Activated CD4-positive, alpha-beta T cell treated with anti-CD3 and anti-CD28 coated beads for 36 hours (primary cell): ENCODE data around the gene C3orf62. TPM values are rescaled to one million over a fixed set of nuclear protein-coding genes. Genes with fewer than 3 reads are reported as not detected.
A peak's percentile ranks its signal among the peaks of the same experiment; 100 is the strongest.

Experiments used
- ATAC-seq: fragments of 200-7000 bp; cut with Tn5 transposase; one replicate; pipeline ENCODE4 v1.10.0; 2021; ENCODE audit warnings: mild to moderate bottlenecking, moderate library complexity
- CTCF ChIA-PET: fragments of 350-600 bp; sonication (Branson Sonifier 250); formaldehyde crosslinking; loops from one replicate; lab custom pipeline; 2021; ENCODE audit warnings: antibody characterized with exemption; lab: Charles Lee
- POLR2A ChIA-PET: fragments of 350-600 bp; sonication (Branson Sonifier 250); formaldehyde crosslinking; loops from one replicate; lab custom pipeline; 2021; ENCODE audit warnings: antibody characterized with exemption, inconsistent platforms; lab: Charles Lee
- DNase-seq: peaks from one replicate; pipeline ENCODE4 v3.0.0-alpha.2; 2020
- H3K27ac Mint-ChIP-seq: one replicate; pipeline ENCODE4 v1.8.0; 2021; ENCODE audit warnings: mixed read lengths
- H3K27me3 Mint-ChIP-seq: one replicate; pipeline ENCODE4 v1.8.0; 2021; ENCODE audit warnings: mixed read lengths
- H3K36me3 Mint-ChIP-seq: one replicate; pipeline ENCODE4 v1.8.0; 2021; ENCODE audit warnings: low read depth, mixed read lengths
- H3K4me1 Mint-ChIP-seq: one replicate; pipeline ENCODE4 v1.8.0; 2021; ENCODE audit warnings: mixed read lengths
- H3K4me3 Mint-ChIP-seq: one replicate; pipeline ENCODE4 v1.8.0; 2021; ENCODE audit warnings: mild to moderate bottlenecking, moderate library complexity, mixed read lengths
- H3K9me3 Mint-ChIP-seq: one replicate; pipeline ENCODE4 v1.8.0; 2021; ENCODE audit warnings: low read depth, mixed read lengths
- intact Hi-C, 2 experiments: fragments of 100-400 bp; cut with DNase I in 1 of 2; cut with micrococcal nuclease in 1 of 2; formaldehyde crosslinking; loops; one replicate each; pipeline versions ENCODE4 v1.14.2 to v1.15.1; 2022 to 2024; cut with DNase I, micrococcal nuclease
- total RNA-seq, 2 experiments: library from RNA; stranded (reverse); gene quantifications; one replicate each; pipeline ENCODE4 v1.2.3, GENCODE V29; 2021

The C3orf62 gene
- total RNA-seq, 2 experiments from 2014 or later = 3.7 to 3.9 TPM

- H3K36me3 Mint-ChIP-seq = peaks cover 10% of the 10 kb centered on the region
- no peak overlapping the region for H3K27ac Mint-ChIP-seq
- DNase-seq = no peak
- H3K4me3 Mint-ChIP-seq = no peak overlapping the region
- no peaks in the 10 kb centered on the region for H3K27me3 Mint-ChIP-seq
- no peak for ATAC-seq
- ChIA-PET POLR2A (no interaction called here), CTCF (interaction anchor here (0.9 kb wide), 1 partner anchor 17 kb away, joined by 4 read pairs; no protein-coding TSS in a partner anchor)
- no peaks in the 10 kb centered on the region for H3K9me3 Mint-ChIP-seq
- H3K4me1 Mint-ChIP-seq = peaks cover 5% of the 10 kb centered on the region
- intact Hi-C loops = no loop called here
Observed at GRCh38 chr3:49269443-49270155, 7.4 kb downstream of the C3orf62 start.

GRCh38 chr3:49266410-49267095, 10.5 kb downstream of the C3orf62 start:
- intact Hi-C loops = no loop called here
- ATAC-seq = no peak
- Mint-ChIP-seq H3K4me3 (no peak overlapping the region), H3K4me1 (no peaks in the 10 kb centered on the region), H3K9me3 (no peaks in the 10 kb centered on the region), H3K27me3 (no peaks in the 10 kb centered on the region), H3K27ac (no peak overlapping the region), H3K36me3 (peaks cover 7% of the 10 kb centered on the region)
- CTCF ChIA-PET = interaction anchor here (0.7 kb wide), 1 partner anchor 134 kb away, joined by 4 read pairs; the partner anchor contains the start of gene LAMB2
- DNase-seq = no peak
- POLR2A ChIA-PET = interaction anchor here (0.6 to 0.7 kb wide), 3 partner anchors 18 to 352 kb away, joined by 4 to 5 read pairs (median 4); no protein-coding TSS in a partner anchor

GRCh38 chr3:49265661-49266386, 11.2 kb downstream of the C3orf62 start:
- ChIA-PET CTCF (no interaction called here), POLR2A (no interaction called here)
- Mint-ChIP-seq H3K27me3 (no peaks in the 10 kb centered on the region), H3K9me3 (no peaks in the 10 kb centered on the region), H3K4me3 (no peak overlapping the region), H3K4me1 (peaks cover 6% of the 10 kb centered on the region), H3K27ac (no peak overlapping the region), H3K36me3 (peaks cover 3% of the 10 kb centered on the region)
- no peak for DNase-seq
- intact Hi-C loops = no loop called here
- no peak for ATAC-seq

GRCh38 chr3:49263159-49263889, 13.7 kb downstream of the C3orf62 start:
- DNase-seq (no peak), ATAC-seq (no peak)
- Mint-ChIP-seq H3K27me3 (no peaks in the 10 kb centered on the region), H3K9me3 (no peaks in the 10 kb centered on the region), H3K36me3 (no peaks in the 10 kb centered on the region), H3K27ac (no peak overlapping the region), H3K4me3 (no peak overlapping the region), H3K4me1 (peaks cover 9% of the 10 kb centered on the region)
- POLR2A ChIA-PET = no interaction called here
- intact Hi-C loops = no loop called here
- CTCF ChIA-PET = interaction anchor here (1.3 kb wide), 1 partner anchor 163 kb away, joined by 5 read pairs; no protein-coding TSS in a partner anchor

GRCh38 chr3:49260806-49261324, 16.2 kb downstream of the C3orf62 start:
- ChIA-PET POLR2A (interaction anchor here (0.5 kb wide), 1 partner anchor 250 kb away, joined by 3 read pairs; no protein-coding TSS in a partner anchor), CTCF (no interaction called here)
- Mint-ChIP-seq H3K4me3 (no peak overlapping the region), H3K9me3 (no peaks in the 10 kb centered on the region), H3K27me3 (no peaks in the 10 kb centered on the region), H3K27ac (peak overlapping the region; percentile 20), H3K36me3 (no peaks in the 10 kb centered on the region), H3K4me1 (peaks cover 9% of the 10 kb centered on the region)
- intact Hi-C loops = no loop called here
- DNase-seq (no peak), ATAC-seq (peak; percentile 74)

- Mint-ChIP-seq H3K36me3 (no peaks in the 10 kb centered on the region), H3K27ac (no peak overlapping the region), H3K4me1 (peaks cover 9% of the 10 kb centered on the region), H3K4me3 (no peak overlapping the region), H3K27me3 (no peaks in the 10 kb centered on the region), H3K9me3 (no peaks in the 10 kb centered on the region)
- DNase-seq = no peak
- intact Hi-C loops = no loop called here
- POLR2A ChIA-PET = no interaction called here
- ATAC-seq = no peak
- CTCF ChIA-PET = interaction anchor here (0.7 kb wide), 1 partner anchor 87 kb away, joined by 3 read pairs; no protein-coding TSS in a partner anchor
Observed at GRCh38 chr3:49257187-49257586, 19.8 kb downstream of the C3orf62 start.

GRCh38 chr3:49255718-49256511, 21.1 kb downstream of the C3orf62 start:
- H3K9me3 Mint-ChIP-seq = no peaks in the 10 kb centered on the region
- no peak overlapping the region for H3K27ac Mint-ChIP-seq
- H3K36me3 Mint-ChIP-seq = no peaks in the 10 kb centered on the region
- H3K4me3 Mint-ChIP-seq = no peak overlapping the region
- ATAC-seq (no peak), DNase-seq (no peak)
- intact Hi-C loops = no loop called here
- ChIA-PET POLR2A (no interaction called here), CTCF (interaction anchor here (1.0 kb wide), 1 partner anchor 69 kb away, joined by 3 read pairs; no protein-coding TSS in a partner anchor)
- H3K4me1 Mint-ChIP-seq = peaks cover 4% of the 10 kb centered on the region
- no peaks in the 10 kb centered on the region for H3K27me3 Mint-ChIP-seq

- no peaks in the 10 kb centered on the region for H3K27me3 Mint-ChIP-seq
- H3K4me3 Mint-ChIP-seq = no peak overlapping the region
- no peaks in the 10 kb centered on the region for H3K4me1 Mint-ChIP-seq
- ChIA-PET POLR2A (no interaction called here), CTCF (interaction anchor here (0.7 to 1.0 kb wide), 3 partner anchors 13 to 68 kb away, joined by 3 to 4 read pairs (median 3); no protein-coding TSS in a partner anchor)
- H3K36me3 Mint-ChIP-seq = no peaks in the 10 kb centered on the region
- ATAC-seq (peak; percentile 12), DNase-seq (no peak)
- no peaks in the 10 kb centered on the region for H3K9me3 Mint-ChIP-seq
- H3K27ac Mint-ChIP-seq = no peak overlapping the region
- intact Hi-C loops = no loop called here
Observed at GRCh38 chr3:49255112-49255511, 21.9 kb downstream of the C3orf62 start.

- no peak overlapping the region for H3K4me3 Mint-ChIP-seq
Observed at GRCh38 chr3:49253512-49253911, 23.5 kb downstream of the C3orf62 start.

GRCh38 chr3:49248840-49249227, 28.2 kb downstream of the C3orf62 start:
- Mint-ChIP-seq H3K27me3 (no peaks in the 10 kb centered on the region), H3K36me3 (no peaks in the 10 kb centered on the region), H3K4me3 (no peak overlapping the region), H3K27ac (no peak overlapping the region), H3K9me3 (no peaks in the 10 kb centered on the region), H3K4me1 (no peaks in the 10 kb centered on the region)
- ChIA-PET CTCF (interaction anchor here (0.7 kb wide), 1 partner anchor 343 kb away, joined by 3 read pairs; no protein-coding TSS in a partner anchor), POLR2A (no interaction called here)
- no peak for ATAC-seq
- intact Hi-C loops = no loop called here
- DNase-seq = no peak

More at GRCh38 chr3:49253512-49253911, 23.5 kb downstream of the C3orf62 start:
- H3K27ac Mint-ChIP-seq = no peak overlapping the region
- no peaks in the 10 kb centered on the region for H3K27me3 Mint-ChIP-seq
- H3K36me3 Mint-ChIP-seq = no peaks in the 10 kb centered on the region
- ChIA-PET POLR2A (no interaction called here), CTCF (no interaction called here)
- no peaks in the 10 kb centered on the region for H3K4me1 Mint-ChIP-seq
- ATAC-seq (no peak), DNase-seq (no peak)
- intact Hi-C loops = no loop called here
- H3K9me3 Mint-ChIP-seq = no peaks in the 10 kb centered on the region
